Occipital lobe (tissue), 3 donors: ENCODE results near the gene KRTAP22-1. TPM values are rescaled to one million over a fixed set of nuclear protein-coding genes. Genes with fewer than 3 reads are reported as not detected.

Experiments
- DNase-seq: peaks from one replicate; lab custom pipeline; 2025; lab: John Stamatoyannopoulos, UW
- small RNA-seq: library from RNA; depleted of rRNA; stranded (forward); fragments of <200 nt; gene quantifications from one replicate; pipeline ENCODE3, GENCODE V24; 2014
- total RNA-seq: library from RNA; depleted of rRNA; stranded (reverse); fragments of >200 nt; gene quantifications from one replicate; pipeline ENCODE4 v1.2.3, GENCODE V29; 2014

The KRTAP22-1 gene
- total RNA-seq, 1 donor from 2014 or later, result not detected

- no peak for DNase-seq
Measured at GRCh38 chr21:30625449-30626165, 24.7 kb downstream of the KRTAP22-1 start.

GRCh38 chr21:30628109-30628508 is 27.2 kb downstream of the KRTAP22-1 start:
- no peak for DNase-seq

- DNase-seq, result no peak
Measured at GRCh38 chr21:30629200-30629599, 28.3 kb downstream of the KRTAP22-1 start.

- DNase-seq, result no peak
Measured at GRCh38 chr21:30634906-30635305, 34.0 kb downstream of the KRTAP22-1 start, which contains the start of gene KRTAP20-2. Gene KRTAP20-2, plus strand, starts transcription at chr21:30635206. Its CDS starts 58 bp downstream, at chr21:30635264.

DNA sequence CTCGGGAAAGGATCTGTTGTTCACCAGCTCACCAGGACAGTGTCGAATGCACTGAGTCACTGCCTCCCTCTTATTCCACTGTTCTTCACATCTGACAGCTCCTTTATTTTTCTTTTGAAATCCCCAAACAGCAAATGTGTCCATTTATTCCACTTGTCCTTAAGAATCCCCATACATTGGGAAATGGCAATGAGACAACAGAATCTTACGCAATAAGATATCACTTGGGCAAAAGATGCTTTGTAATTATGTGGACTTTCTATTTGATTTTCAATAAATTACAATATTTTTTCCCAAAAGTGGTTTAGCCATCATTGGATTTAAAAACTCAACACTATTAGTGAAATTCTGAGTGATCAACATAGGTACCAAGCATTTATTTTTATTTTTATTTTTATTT is 37.8 kb downstream of the KRTAP22-1 start:
- DNase-seq, result no peak

GRCh38 chr21:30642564-30642963 is 41.7 kb downstream of the KRTAP22-1 start, which contains the start of gene KRTAP20-3:
Gene KRTAP20-3, plus strand, starts transcription at chr21:30642864.
- no peak for DNase-seq

GRCh38 chr21:30646904-30647414 is 46.1 kb downstream of the KRTAP22-1 start:
- no peak for DNase-seq

Small RNAs within 50 kb of the gene (small RNA-seq; reads per million reads assigned to genes)
- gene KRTAP20-1, result not detected
- not detected for gene KRTAP20-3
- not detected for gene KRTAP20-4
- gene KRTAP22-1, result not detected
- gene KRTAP22-2, result not detected

Other genes with a start within 250 kb of the KRTAP22-1 start
- gene KRTAP13-2, start 228.8 kb upstream of the KRTAP22-1 start, total RNA-seq, result not detected
- not detected for gene KRTAP13-1, start 205.1 kb upstream of the KRTAP22-1 start, total RNA-seq
- not detected for gene KRTAP13-3, start 175.2 kb upstream of the KRTAP22-1 start, total RNA-seq
- gene KRTAP13-4, start 170.9 kb upstream of the KRTAP22-1 start, total RNA-seq, result not detected
- gene KRTAP15-1, start 160.8 kb upstream of the KRTAP22-1 start, total RNA-seq, result not detected
- gene KRTAP19-1, start 120.7 kb upstream of the KRTAP22-1 start, total RNA-seq, result not detected
- gene KRTAP19-2, start 113.7 kb upstream of the KRTAP22-1 start, total RNA-seq, result not detected
- gene KRTAP19-3, start 109.1 kb upstream of the KRTAP22-1 start, total RNA-seq, result not detected
- gene KRTAP19-4, start 103.9 kb upstream of the KRTAP22-1 start, total RNA-seq, result not detected
- not detected for gene KRTAP19-5, start 98.9 kb upstream of the KRTAP22-1 start, total RNA-seq
- not detected for gene KRTAP19-6, start 59.2 kb upstream of the KRTAP22-1 start, total RNA-seq
- gene KRTAP19-7, start 39.8 kb upstream of the KRTAP22-1 start, total RNA-seq, result not detected
- gene KRTAP22-2, start 10.7 kb upstream of the KRTAP22-1 start, total RNA-seq, result not detected
- gene KRTAP6-3, start 8.6 kb upstream of the KRTAP22-1 start, total RNA-seq, result not detected
- not detected for gene KRTAP6-2, start 2.2 kb upstream of the KRTAP22-1 start, total RNA-seq
- not detected for gene KRTAP6-1, start 12.8 kb downstream of the KRTAP22-1 start, total RNA-seq
- not detected for gene KRTAP20-1, start 15.3 kb downstream of the KRTAP22-1 start, total RNA-seq
- not detected for gene KRTAP20-4, start 19.5 kb downstream of the KRTAP22-1 start, total RNA-seq
- not detected for gene KRTAP20-2, start 34.1 kb downstream of the KRTAP22-1 start, total RNA-seq
- not detected for gene KRTAP20-3, start 41.8 kb downstream of the KRTAP22-1 start, total RNA-seq
- not detected for gene KRTAP21-3, start 117.7 kb downstream of the KRTAP22-1 start, total RNA-seq
- gene KRTAP21-2, start 146.2 kb downstream of the KRTAP22-1 start, total RNA-seq, result not detected
- gene KRTAP21-1, start 154.3 kb downstream of the KRTAP22-1 start, total RNA-seq, result not detected
- not detected for gene KRTAP8-1, start 212.2 kb downstream of the KRTAP22-1 start, total RNA-seq
- not detected for gene KRTAP7-1, start 228.7 kb downstream of the KRTAP22-1 start, total RNA-seq